ENCODE data around the gene C9orf152. TPM values are rescaled to one million over a fixed set of nuclear protein-coding genes. Genes with fewer than 3 reads are reported as not detected.

Gene C9orf152
- total and polyA plus RNA-seq, 2 of the 13 experiments (the other 11 are each of a cell fraction or from before 2014, with no cell fraction given) = 0.24 to 0.48 TPM

DNA sequence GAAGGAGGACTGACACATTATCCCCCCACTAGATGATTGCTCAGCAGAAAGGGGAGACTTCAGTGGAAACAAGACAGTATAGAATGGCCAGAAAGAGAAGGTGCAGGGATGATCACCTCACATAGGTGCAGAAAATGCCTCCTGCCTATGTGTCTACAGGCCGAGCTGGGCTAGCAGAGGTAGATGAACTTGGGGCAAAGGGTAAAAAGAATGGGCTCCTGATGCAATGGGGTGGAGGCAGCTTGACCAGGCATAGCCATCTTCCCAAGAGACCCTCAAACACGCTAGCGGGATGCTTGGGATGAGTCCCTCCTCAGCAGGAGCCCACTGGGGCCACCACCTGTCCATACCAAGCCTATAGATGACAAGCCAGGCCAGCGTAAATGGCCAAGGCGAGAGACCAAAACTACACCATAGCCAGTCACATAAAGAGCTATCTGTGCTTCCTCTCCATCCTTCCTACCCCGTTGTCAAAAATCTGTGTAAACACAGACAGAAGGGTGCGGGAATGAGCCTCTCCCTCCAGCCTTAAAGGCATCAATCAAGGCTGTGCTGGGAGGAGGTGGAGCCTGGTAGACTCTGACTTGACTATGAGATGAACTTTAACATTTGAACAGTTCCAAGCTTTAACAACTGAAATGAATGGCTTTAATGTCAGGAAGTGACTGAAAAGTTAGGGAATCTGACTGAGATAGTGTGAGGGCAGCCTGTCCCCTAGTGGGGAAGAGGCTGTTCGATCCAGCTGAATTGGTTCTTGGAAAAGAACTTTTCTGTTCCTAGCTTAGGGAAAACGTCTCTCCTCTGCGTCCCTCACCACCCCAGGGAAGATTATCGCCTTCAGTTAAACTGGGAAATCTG lies 10.4 kb downstream of the C9orf152 start (continued):
- peak; percentile 20; the same call in 1 of the 2 replicates for TF ChIP-seq HNF1A (IDR thresholded peaks at IDR 0.05; ENCODE audit: low read depth)
- TF ChIP-seq HNF1A (CRISPR knock-in tag; IDR thresholded peaks at IDR 0.05; ENCODE audit: borderline replicate concordance) = peak; percentile 63; the same call in 1 of the 2 replicates
- TF ChIP-seq MLXIP (CRISPR knock-in tag; IDR thresholded peaks at IDR 0.05; ENCODE audit: borderline replicate concordance) = no peak
- TF ChIP-seq SP5 (CRISPR knock-in tag; IDR thresholded peaks at IDR 0.05; ENCODE audit: borderline replicate concordance, low read depth) = peak; percentile 44; the same call in 1 of the 2 replicates
- TF ChIP-seq IKZF5 (CRISPR knock-in tag; IDR thresholded peaks at IDR 0.05) = peak; percentile 52; the same call in 1 of the 2 replicates
- TF ChIP-seq ZNF792 (CRISPR knock-in tag; IDR thresholded peaks at IDR 0.05) = 0 out of 2 replicates have a peak, but pooled peaks have one; percentile 35
- TF ChIP-seq HNF1B (CRISPR knock-in tag; IDR thresholded peaks at IDR 0.05) = peak; percentile 64
- TF ChIP-seq ZNF362 (CRISPR knock-in tag; IDR thresholded peaks at IDR 0.05; ENCODE audit: borderline replicate concordance) = peak; percentile 37; the same call in 1 of the 2 replicates
- TF ChIP-seq SAP130 (CRISPR knock-in tag; IDR thresholded peaks at IDR 0.05; ENCODE audit: low read depth) = peak; percentile 58; the same call in 1 of the 2 replicates
- peak; percentile 50; the same call in 1 of the 2 replicates for TF ChIP-seq NCOA2 (CRISPR knock-in tag; IDR thresholded peaks at IDR 0.05)
- TF ChIP-seq TCF7 (IDR thresholded peaks at IDR 0.05; ENCODE audit: low read depth) = peak; percentile 45; the same call in 1 of the 2 replicates
- TF ChIP-seq EP300 (IDR thresholded peaks at IDR 0.05; ENCODE audit: low read depth in 2 of 2, low read length in 2 of 2) = peak in 1 of 2 experiments; percentile 61; a peak in 2 of 4 replicates
- no peak for TF ChIP-seq EP300 (CRISPR knock-in tag; IDR thresholded peaks at IDR 0.05; ENCODE audit: borderline replicate concordance)
- TF ChIP-seq, protein P1, sequence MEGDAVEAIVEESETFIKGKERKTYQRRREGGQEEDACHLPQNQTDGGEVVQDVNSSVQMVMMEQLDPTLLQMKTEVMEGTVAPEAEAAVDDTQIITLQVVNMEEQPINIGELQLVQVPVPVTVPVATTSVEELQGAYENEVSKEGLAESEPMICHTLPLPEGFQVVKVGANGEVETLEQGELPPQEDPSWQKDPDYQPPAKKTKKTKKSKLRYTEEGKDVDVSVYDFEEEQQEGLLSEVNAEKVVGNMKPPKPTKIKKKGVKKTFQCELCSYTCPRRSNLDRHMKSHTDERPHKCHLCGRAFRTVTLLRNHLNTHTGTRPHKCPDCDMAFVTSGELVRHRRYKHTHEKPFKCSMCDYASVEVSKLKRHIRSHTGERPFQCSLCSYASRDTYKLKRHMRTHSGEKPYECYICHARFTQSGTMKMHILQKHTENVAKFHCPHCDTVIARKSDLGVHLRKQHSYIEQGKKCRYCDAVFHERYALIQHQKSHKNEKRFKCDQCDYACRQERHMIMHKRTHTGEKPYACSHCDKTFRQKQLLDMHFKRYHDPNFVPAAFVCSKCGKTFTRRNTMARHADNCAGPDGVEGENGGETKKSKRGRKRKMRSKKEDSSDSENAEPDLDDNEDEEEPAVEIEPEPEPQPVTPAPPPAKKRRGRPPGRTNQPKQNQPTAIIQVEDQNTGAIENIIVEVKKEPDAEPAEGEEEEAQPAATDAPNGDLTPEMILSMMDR (CRISPR knock-in tag; IDR thresholded peaks at IDR 0.05) = peak; percentile 88

Data from HepG2 (cell line).